ENCODE results near the gene LIME1.

DNA sequence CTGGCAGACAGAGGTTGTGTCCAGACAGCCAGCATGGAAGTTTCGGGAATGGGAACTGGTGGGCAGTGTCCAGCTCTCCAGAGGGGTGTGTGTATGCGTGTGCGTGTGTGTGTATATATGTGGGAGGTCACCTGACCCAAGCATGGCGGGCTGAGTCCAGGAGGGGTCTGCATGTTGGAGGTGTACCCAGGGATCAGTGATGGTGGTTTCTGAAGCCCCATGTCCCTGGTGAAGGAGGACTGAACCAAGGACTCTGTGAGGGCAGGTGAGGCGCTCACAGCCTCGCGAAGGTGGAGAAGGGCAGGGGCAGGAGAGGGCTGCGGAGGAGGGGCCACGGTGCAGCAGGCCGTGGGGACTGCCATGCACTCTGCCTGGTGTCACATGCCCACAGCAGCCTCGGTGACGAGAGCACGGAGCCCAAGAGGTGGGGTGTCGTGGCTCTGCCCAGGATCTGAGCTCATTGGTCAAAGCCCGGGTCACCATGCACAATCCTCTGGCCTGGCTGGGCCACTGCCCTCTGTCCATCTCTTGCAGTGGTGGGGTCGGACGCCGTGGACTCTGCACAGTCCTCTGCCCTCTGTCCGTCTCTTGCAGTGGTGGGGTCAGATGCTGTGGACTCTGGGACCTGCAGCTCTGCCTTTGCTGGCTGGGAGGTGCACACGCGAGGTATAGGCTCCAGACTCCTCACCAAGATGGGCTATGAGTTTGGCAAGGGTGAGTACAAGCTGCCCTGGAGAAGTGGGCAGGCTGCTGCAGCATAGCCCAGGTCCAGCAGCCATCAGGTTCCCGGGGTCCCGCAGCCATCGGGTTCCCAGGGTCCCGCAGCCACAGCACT is 2.1 kb upstream of the LIME1 start:
- TF ChIP-seq, protein P1, sequence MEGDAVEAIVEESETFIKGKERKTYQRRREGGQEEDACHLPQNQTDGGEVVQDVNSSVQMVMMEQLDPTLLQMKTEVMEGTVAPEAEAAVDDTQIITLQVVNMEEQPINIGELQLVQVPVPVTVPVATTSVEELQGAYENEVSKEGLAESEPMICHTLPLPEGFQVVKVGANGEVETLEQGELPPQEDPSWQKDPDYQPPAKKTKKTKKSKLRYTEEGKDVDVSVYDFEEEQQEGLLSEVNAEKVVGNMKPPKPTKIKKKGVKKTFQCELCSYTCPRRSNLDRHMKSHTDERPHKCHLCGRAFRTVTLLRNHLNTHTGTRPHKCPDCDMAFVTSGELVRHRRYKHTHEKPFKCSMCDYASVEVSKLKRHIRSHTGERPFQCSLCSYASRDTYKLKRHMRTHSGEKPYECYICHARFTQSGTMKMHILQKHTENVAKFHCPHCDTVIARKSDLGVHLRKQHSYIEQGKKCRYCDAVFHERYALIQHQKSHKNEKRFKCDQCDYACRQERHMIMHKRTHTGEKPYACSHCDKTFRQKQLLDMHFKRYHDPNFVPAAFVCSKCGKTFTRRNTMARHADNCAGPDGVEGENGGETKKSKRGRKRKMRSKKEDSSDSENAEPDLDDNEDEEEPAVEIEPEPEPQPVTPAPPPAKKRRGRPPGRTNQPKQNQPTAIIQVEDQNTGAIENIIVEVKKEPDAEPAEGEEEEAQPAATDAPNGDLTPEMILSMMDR (conservative IDR thresholded peaks at IDR 0.05; ENCODE audit: low read length): no peak
- no peak for TF ChIP-seq EZH2phosphoT487 (IDR thresholded peaks at IDR 0.05; ENCODE audit: borderline replicate concordance, low read depth, low read length)

Measured in OCI-LY7 (cell line).